GM18519 (cell line): ENCODE data around the gene FZD7.

Source experiments
- ATAC-seq: cut with Tn5 transposase; IDR thresholded peaks from one replicate; pipeline ENCODE4 v1.9.1; 2021; ENCODE audit warnings: mild to moderate bottlenecking, moderate library complexity; ENCODE audit not compliant: unreplicated experiment, low FRiP score

FZD7 gene

GRCh38 chr2:202064881-202065230 is 31.2 kb downstream of the FZD7 start:
- ATAC-seq, result no peak

GRCh38 chr2:202065876-202066275 is 32.2 kb downstream of the FZD7 start:
- ATAC-seq, result no peak

GRCh38 chr2:202066875-202067274 is 33.2 kb downstream of the FZD7 start:
- no peak for ATAC-seq

- no peak for ATAC-seq
Measured at GRCh38 chr2:202067589-202067988, 33.9 kb downstream of the FZD7 start.

GRCh38 chr2:202069170-202070067 is 35.8 kb downstream of the FZD7 start:
- no peak for ATAC-seq

GRCh38 chr2:202071107-202071506 is 37.5 kb downstream of the FZD7 start:
- ATAC-seq, result no peak

- ATAC-seq, result no peak
Measured at GRCh38 chr2:202072226-202072625, 38.6 kb downstream of the FZD7 start.

- no peak for ATAC-seq
Measured at GRCh38 chr2:202072737-202073401, 39.2 kb downstream of the FZD7 start, which contains the start of gene KIAA2012. KIAA2012 (plus strand) TSS chr2:202073255; CDS start chr2:202073628, 373 bp downstream.

GRCh38 chr2:202074324-202074723 is 40.7 kb downstream of the FZD7 start:
- ATAC-seq, result no peak

- ATAC-seq, result no peak
Measured at GRCh38 chr2:202079310-202079709, 45.7 kb downstream of the FZD7 start.

GRCh38 chr2:202084265-202084664 is 50.6 kb downstream of the FZD7 start:
- no peak for ATAC-seq
